IPS-15b (cell line): Measurements from ENCODE around the gene CD68.
A peak's percentile ranks its signal among the peaks of the same experiment; 100 is the strongest.

Experiments
- H3K27me3 ChIP-seq: one replicate; pipeline ENCODE4 v1.6.1; 2013; ENCODE audit warnings: low read length; ENCODE audit not compliant: control insufficient read depth, insufficient read depth
- H3K36me3 ChIP-seq: one replicate; pipeline ENCODE4 v1.6.1; 2013; ENCODE audit warnings: low read length; ENCODE audit not compliant: control insufficient read depth, insufficient read depth
- H3K4me1 ChIP-seq: one replicate; pipeline ENCODE4 v1.6.1; 2013; ENCODE audit warnings: mild to moderate bottlenecking, low read length; ENCODE audit not compliant: control insufficient read depth, insufficient read depth
- H3K4me3 ChIP-seq: one replicate; pipeline ENCODE4 v1.5.1; 2013; ENCODE audit warnings: low read depth, low read length
- H3K9ac ChIP-seq: one replicate; pipeline ENCODE4 v1.6.1; 2013; ENCODE audit warnings: low read depth, mild to moderate bottlenecking, low read length
- H3K9me3 ChIP-seq: one replicate; pipeline ENCODE4 v1.6.1; 2013; ENCODE audit warnings: mild to moderate bottlenecking, low read length; ENCODE audit not compliant: control insufficient read depth, insufficient read depth

CD68 gene

GRCh38 chr17:7576432-7576937, 3.0 kb upstream of the CD68 start:
- peaks cover 3% of the 10 kb centered on the region for H3K4me1 ChIP-seq
- no peaks in the 10 kb centered on the region for H3K9me3 ChIP-seq
- H3K27me3 ChIP-seq = no peaks in the 10 kb centered on the region
- no peak overlapping the region for H3K4me3 ChIP-seq
- no peak overlapping the region for H3K9ac ChIP-seq
- H3K36me3 ChIP-seq = peaks cover 58% of the 10 kb centered on the region

GRCh38 chr17:7577327-7578199, 1.9 kb upstream of the CD68 start:
- Histone ChIP-seq H3K4me1 (peaks cover 3% of the 10 kb centered on the region), H3K9ac (no peak overlapping the region), H3K36me3 (peaks cover 54% of the 10 kb centered on the region), H3K4me3 (no peak overlapping the region), H3K9me3 (no peaks in the 10 kb centered on the region), H3K27me3 (no peaks in the 10 kb centered on the region)

DNA sequence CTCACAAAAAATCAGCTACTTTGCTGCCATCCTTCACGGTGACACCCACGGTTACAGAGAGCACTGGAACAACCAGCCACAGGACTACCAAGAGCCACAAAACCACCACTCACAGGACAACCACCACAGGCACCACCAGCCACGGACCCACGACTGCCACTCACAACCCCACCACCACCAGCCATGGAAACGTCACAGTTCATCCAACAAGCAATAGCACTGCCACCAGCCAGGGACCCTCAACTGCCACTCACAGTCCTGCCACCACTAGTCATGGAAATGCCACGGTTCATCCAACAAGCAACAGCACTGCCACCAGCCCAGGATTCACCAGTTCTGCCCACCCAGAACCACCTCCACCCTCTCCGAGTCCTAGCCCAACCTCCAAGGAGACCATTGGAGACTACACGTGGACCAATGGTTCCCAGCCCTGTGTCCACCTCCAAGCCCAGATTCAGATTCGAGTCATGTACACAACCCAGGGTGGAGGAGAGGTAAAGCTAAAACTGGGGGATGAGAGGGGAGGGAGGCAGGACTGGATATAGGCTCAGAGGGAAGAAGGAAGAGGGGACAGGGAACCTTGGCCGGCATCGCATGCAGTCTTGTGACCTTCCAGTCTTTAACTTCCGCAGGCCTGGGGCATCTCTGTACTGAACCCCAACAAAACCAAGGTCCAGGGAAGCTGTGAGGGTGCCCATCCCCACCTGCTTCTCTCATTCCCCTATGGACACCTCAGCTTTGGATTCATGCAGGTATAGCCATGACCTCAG, 581 bp downstream of the CD68 start:
- H3K27me3 ChIP-seq = no peaks in the 10 kb centered on the region
- no peak overlapping the region for H3K4me3 ChIP-seq
- H3K9ac ChIP-seq = no peak overlapping the region
- no peaks in the 10 kb centered on the region for H3K9me3 ChIP-seq
- peaks cover 4% of the 10 kb centered on the region for H3K4me1 ChIP-seq
- peaks cover 35% of the 10 kb centered on the region for H3K36me3 ChIP-seq

DNA sequence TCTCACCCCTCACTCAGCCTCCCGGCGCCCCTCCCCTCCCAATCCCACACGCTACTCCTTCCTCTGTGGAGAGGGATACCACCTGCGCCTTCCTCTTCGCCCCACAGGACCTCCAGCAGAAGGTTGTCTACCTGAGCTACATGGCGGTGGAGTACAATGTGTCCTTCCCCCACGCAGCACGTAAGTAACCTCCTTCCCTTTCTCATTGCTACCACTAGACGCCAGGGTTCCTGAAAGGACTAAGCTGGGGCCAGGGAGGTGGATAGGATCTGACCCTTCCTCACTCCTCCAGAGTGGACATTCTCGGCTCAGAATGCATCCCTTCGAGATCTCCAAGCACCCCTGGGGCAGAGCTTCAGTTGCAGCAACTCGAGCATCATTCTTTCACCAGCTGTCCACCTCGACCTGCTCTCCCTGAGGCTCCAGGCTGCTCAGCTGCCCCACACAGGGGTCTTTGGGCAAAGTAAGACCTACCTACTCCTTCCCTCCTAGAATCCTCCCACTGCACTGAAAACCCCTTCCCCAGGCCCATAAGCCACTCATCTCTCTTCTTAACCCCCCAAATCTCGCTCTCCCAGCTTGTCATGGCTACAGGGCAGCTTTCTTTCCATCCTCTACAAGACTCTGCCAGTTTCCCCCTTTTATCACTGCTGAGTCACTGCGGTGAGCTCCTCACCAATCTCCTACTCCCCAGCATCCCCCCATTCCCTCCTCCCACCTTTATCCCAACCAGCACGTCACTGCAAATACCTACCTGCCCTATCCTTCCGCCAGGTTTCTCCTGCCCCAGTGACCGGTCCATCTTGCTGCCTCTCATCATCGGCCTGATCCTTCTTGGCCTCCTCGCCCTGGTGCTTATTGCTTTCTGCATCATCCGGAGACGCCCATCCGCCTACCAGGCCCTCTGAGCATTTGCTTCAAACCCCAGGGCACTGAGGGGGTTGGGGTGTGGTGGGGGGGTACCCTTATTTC, 1.5 kb downstream of the CD68 start:
- Histone ChIP-seq H3K27me3 (no peaks in the 10 kb centered on the region), H3K36me3 (peaks cover 26% of the 10 kb centered on the region), H3K9ac (no peak overlapping the region), H3K9me3 (no peaks in the 10 kb centered on the region), H3K4me3 (no peak overlapping the region), H3K4me1 (peaks cover 4% of the 10 kb centered on the region)

DNA sequence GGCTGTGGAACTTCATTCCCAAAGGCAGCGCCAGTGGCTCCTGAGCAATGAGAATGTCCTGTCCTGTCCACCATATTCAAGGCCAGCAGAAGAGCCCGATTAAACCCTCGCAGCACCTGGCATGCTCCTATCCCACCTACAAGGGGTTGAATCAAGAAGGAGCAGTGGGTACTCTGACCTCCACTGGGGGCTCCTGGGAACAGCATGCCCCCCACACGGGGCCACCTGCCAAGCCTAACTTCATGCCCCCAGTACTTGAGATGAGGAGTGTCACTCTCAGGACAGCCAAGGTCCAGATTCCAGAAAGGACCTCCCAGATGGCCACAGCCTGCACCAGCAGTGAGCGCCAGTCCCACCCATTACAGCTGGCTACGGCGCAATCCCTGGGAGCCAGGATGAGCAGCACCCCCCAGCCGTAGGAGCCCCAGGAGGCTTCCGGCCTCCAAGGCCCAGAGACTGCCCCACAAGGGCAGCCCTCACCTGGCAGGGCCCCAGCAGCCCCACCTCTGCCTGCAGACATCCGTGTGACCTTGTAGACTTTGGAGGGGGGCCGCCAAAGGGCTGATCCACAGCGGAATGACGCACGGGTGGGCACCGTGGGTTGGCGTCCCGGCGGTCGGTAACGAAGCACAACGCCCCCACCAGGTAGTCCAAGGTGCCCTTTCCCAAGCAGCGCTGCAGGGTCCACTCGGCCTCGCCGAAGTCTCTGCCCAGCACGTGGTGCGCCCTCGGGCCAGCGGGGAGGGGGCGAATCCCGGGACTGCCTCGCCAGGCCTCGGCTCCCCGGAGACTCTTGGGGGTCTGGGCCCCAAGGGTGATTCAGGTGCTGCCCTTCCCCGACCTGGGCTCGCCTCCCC, 3.2 kb downstream of the CD68 start:
- H3K9ac ChIP-seq = peak overlapping the region; percentile 100
- peaks cover 20% of the 10 kb centered on the region for H3K36me3 ChIP-seq
- peak overlapping the region; percentile 96 for H3K4me3 ChIP-seq
- H3K4me1 ChIP-seq = peaks cover 5% of the 10 kb centered on the region
- H3K9me3 ChIP-seq = no peaks in the 10 kb centered on the region
- no peaks in the 10 kb centered on the region for H3K27me3 ChIP-seq

DNA sequence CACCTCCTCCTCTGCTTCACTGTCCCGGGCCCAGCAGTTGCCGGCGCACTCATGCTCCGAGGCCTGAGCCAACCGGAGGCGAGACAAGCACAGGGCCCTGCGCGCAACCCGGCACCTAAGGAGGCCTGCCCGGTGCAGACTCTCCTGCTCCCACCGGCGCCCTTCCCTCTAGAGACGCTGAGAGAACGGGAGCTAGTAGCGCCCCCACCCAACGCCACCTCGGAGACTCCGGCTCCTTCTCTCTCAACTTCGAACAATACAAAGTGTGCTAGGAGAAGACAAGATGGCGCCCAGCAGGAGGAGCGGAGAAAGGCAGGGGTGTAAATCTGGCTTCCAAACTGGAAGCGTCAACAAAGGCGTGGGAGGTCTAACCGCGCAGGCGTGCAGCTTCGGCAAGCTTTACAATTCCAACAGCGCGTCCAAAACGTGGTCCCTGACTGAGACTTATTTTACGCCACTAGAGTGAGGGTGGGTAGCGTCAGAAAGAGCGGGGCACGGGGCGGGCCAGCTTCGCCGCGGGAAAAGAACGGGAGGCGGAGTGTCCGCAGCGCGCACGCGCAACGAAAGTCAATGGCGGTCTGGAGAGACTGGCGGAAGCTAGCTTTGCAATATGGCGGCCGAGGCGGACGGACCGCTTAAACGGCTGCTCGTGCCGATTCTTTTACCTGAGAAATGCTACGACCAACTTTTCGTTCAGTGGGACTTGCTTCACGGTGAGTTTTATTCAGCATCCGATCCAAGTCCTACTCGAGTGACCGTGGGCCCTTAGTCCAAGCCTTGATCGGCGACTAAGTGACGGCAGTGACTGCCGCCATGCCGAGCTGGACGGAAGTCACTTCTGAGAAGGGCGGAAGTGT, 4.0 kb downstream of the CD68 start, which contains the start of gene MPDU1:
Gene MPDU1 (plus strand): TSS at position 600 of the 857 bp plus-strand sequence. CDS start 11 bp downstream, at position 611.
- H3K4me1 ChIP-seq = peaks cover 6% of the 10 kb centered on the region
- peak within 1 kb of the TSS; percentile 100 for H3K9ac ChIP-seq
- no peaks in the 10 kb centered on the region for H3K9me3 ChIP-seq
- H3K36me3 ChIP-seq = peaks cover 18% of the 10 kb centered on the region
- peak within 1 kb of the TSS; percentile 96 for H3K4me3 ChIP-seq
- no peaks in the 10 kb centered on the region for H3K27me3 ChIP-seq

GRCh38 chr17:7586673-7587419, 7.4 kb downstream of the CD68 start:
- Histone ChIP-seq H3K9ac (no peak overlapping the region), H3K36me3 (peaks cover 22% of the 10 kb centered on the region), H3K4me3 (peak overlapping the region; percentile 73), H3K9me3 (no peaks in the 10 kb centered on the region), H3K4me1 (peaks cover 11% of the 10 kb centered on the region), H3K27me3 (no peaks in the 10 kb centered on the region)

DNA sequence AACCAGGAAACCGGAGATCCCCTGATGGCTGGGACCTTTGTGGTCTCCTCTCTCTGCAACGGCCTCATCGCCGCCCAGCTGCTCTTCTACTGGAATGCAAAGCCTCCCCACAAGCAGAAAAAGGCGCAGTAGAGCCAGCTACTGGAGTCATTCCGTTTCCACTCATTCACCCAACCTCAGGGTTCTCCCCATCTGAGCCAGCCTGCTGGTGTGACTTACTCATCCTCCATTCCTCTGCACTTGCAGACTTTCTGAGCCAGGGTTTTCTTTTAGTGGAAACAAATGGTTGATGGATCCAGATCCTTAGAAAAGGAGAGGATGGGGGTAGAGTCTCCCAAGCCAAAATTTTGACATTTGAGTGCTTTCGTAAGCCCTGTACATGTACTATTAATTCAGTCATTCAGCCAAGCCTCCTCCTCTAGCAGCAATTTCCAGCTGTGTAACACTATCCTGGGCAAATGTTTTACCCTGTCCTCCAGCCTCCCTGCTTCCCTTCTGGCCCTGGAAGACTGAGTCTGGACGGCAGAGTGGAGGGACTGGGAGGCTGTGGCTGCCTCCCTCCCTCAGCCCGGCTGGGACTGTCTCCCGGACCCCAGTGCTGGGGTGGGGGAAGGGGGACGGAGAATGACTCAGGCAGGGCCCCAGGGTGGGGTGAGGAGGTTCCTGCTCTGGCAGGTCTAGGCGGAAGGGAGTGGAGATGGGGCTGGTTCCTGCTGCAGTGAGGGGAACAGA, 8.1 kb downstream of the CD68 start:
- peak overlapping the region; percentile 73 for H3K4me3 ChIP-seq
- no peaks in the 10 kb centered on the region for H3K27me3 ChIP-seq
- peaks cover 29% of the 10 kb centered on the region for H3K36me3 ChIP-seq
- H3K9me3 ChIP-seq = no peaks in the 10 kb centered on the region
- H3K4me1 ChIP-seq = peaks cover 11% of the 10 kb centered on the region
- no peak overlapping the region for H3K9ac ChIP-seq

DNA sequence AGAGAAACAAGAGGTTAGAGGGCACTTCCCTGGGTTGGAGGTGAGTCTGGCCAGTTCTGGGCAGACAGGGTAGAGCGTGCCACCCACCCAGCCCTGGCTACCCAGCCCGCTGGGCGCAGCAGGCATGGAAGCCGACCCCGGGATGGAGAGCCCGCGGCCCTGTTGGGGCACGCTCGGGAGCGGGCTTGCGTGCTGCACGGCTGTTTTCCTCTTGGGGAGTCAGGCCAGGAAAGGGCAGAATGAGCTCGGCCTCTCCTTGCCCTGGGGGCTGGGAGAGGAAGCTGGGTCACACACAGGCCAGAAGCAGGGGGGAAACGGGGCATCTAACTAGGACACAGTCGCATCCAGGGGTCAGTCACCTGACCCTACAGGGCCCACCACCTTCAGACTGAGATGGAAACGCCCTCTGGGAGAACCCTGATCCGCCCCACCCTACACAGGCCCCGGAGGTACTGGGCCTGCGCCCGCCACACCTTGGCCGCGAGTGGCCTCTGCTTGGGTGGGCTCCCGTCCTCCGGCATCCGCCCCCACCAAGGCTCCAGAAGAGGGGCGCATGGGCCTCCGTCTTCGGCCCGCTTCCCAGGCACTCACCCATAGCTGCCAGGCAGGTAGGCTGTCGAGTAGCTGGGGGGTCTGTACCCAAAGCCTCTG, 9.2 kb downstream of the CD68 start:
- Histone ChIP-seq H3K27me3 (no peaks in the 10 kb centered on the region), H3K9ac (peak overlapping the region; percentile 87), H3K4me3 (peak overlapping the region; percentile 73), H3K4me1 (peaks cover 11% of the 10 kb centered on the region), H3K36me3 (peaks cover 40% of the 10 kb centered on the region), H3K9me3 (no peaks in the 10 kb centered on the region)
